Testis (tissue), 3 donors: Measurements from ENCODE around the gene KHDC1. TPM values are rescaled to one million over a fixed set of nuclear protein-coding genes. Genes with fewer than 3 reads are reported as not detected.

Experiments
- DNase-seq: peaks from one replicate; pipeline ENCODE4 v3.0.0-alpha.2; 2019
- H3K27ac ChIP-seq, 2 donors: fragments of 200-600 bp; sonication (generic); one replicate each; pipeline ENCODE4 v1.5.1; 2019
- H3K27me3 ChIP-seq: fragments of 200-600 bp; sonication (generic); one replicate; pipeline ENCODE4 v1.5.1; 2019
- H3K36me3 ChIP-seq: fragments of 200-600 bp; sonication (generic); one replicate; pipeline ENCODE4 v1.5.1; 2017; ENCODE audit warnings: low read depth; ENCODE audit errors: missing control alignments
- H3K4me1 ChIP-seq: fragments of 200-600 bp; sonication (generic); one replicate; pipeline ENCODE4 v1.5.1; 2019
- H3K4me3 ChIP-seq, 2 donors: fragments of 200-600 bp; sonication (generic); one replicate each; pipeline ENCODE4 v1.5.1; 2017 to 2019
- H3K9me3 ChIP-seq: fragments of 200-600 bp; sonication (generic); one replicate; pipeline ENCODE4 v1.5.1; 2017
- POLR2A ChIP-seq: fragments of 450-650 bp; IDR thresholded peaks from one replicate; pipeline ENCODE4 v1.6.1; 2017; ENCODE audit warnings: antibody characterized with exemption, mild to moderate bottlenecking, moderate library complexity
- WGBS, 2 donors: methylation state at CpG; one replicate each; pipeline ENCODE4 v1.1.5; 2018; 5-methylcytosine and 5-hydroxymethylcytosine counted together
- intact Hi-C: fragments of 100-400 bp; cut with DNase I; formaldehyde crosslinking; loops from one replicate; pipeline ENCODE4 v1.15.1; 2023; ENCODE audit warnings: low total_unique reads
- polyA plus RNA-seq: library from polyadenylated mRNA; stranded (reverse); fragments of 350-450 nt; fragmentation: Illumina TruSeq; extraction: RNeasy Lipid Tissue Mini Kit (QIAGEN cat#74804); gene quantifications from one replicate; pipeline ENCODE4 v1.2.3, GENCODE V29; 2014; ENCODE audit warnings: low read depth, low replicate concordance; ENCODE audit not compliant: insufficient read depth
- total RNA-seq, 2 donors: library from RNA; depleted of rRNA; stranded (reverse); fragments of >200 nt; gene quantifications; one replicate each; pipeline ENCODE4 v1.2.3, GENCODE V29; 2016
- TF ChIP-seq, protein P1 (sequence below), 3 experiments: fragments of 450-650 bp in 2 of 3; fragments of 200-600 bp in 1 of 3; sonication (generic) in 1 of 3; IDR thresholded peaks; one replicate each; pipeline ENCODE4 v1.5.1; 2016 to 2019; ENCODE audit warnings: antibody characterized with exemption in 3 of 3, mild to moderate bottlenecking in 2 of 3, moderate library complexity in 1 of 3

KHDC1 gene
- total and polyA plus RNA-seq, 3 donors from 2014 or later: 4.8 to 8.5 (median 6.6) TPM

GRCh38 chr6:73225396-73225795, 37.6 kb downstream of the KHDC1 start, which contains the start of gene KHDC1L:
Gene KHDC1L (minus strand): TSS chr6:73225496. CDS start chr6:73225408, 88 bp downstream.
- Histone ChIP-seq H3K9me3 (no peaks in the 10 kb centered on the region), H3K4me3 (no peak within 1 kb of the TSS), H3K4me1 (no peaks in the 10 kb centered on the region), H3K27ac (no peak within 1 kb of the TSS), H3K36me3 (no peaks in the 10 kb centered on the region), H3K27me3 (no peaks in the 10 kb centered on the region)
- 58 to 75% methylated on average over 4 of the region's 4 CpGs for WGBS, 2 donors
- no peak for DNase-seq
- TF ChIP-seq, protein P1, sequence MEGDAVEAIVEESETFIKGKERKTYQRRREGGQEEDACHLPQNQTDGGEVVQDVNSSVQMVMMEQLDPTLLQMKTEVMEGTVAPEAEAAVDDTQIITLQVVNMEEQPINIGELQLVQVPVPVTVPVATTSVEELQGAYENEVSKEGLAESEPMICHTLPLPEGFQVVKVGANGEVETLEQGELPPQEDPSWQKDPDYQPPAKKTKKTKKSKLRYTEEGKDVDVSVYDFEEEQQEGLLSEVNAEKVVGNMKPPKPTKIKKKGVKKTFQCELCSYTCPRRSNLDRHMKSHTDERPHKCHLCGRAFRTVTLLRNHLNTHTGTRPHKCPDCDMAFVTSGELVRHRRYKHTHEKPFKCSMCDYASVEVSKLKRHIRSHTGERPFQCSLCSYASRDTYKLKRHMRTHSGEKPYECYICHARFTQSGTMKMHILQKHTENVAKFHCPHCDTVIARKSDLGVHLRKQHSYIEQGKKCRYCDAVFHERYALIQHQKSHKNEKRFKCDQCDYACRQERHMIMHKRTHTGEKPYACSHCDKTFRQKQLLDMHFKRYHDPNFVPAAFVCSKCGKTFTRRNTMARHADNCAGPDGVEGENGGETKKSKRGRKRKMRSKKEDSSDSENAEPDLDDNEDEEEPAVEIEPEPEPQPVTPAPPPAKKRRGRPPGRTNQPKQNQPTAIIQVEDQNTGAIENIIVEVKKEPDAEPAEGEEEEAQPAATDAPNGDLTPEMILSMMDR (IDR thresholded peaks at IDR 0.05): no peak
- TF ChIP-seq POLR2A: no peak
- intact Hi-C loops: no loop called here

- H3K36me3 ChIP-seq: no peaks in the 10 kb centered on the region
- no peak overlapping the region for H3K27ac ChIP-seq
- no peak overlapping the region for H3K4me3 ChIP-seq
- TF ChIP-seq POLR2A: no peak
- TF ChIP-seq, protein P1 (IDR thresholded peaks at IDR 0.05): no peak
- no peak for DNase-seq
- no peaks in the 10 kb centered on the region for H3K9me3 ChIP-seq
- intact Hi-C loops: no loop called here
- WGBS, 2 donors: 84 to 93% methylated on average over 2 of the region's 2 CpGs
- no peaks in the 10 kb centered on the region for H3K4me1 ChIP-seq
- no peaks in the 10 kb centered on the region for H3K27me3 ChIP-seq
These were observed 46.1 kb downstream of the KHDC1 start for GRCh38 chr6:73216859-73217258.

- no peaks in the 10 kb centered on the region for H3K36me3 ChIP-seq
- no peaks in the 10 kb centered on the region for H3K9me3 ChIP-seq
- TF ChIP-seq, protein P1 (IDR thresholded peaks at IDR 0.05): no peak
- TF ChIP-seq POLR2A: no peak
- H3K27me3 ChIP-seq: no peaks in the 10 kb centered on the region
- intact Hi-C loops: no loop called here
- H3K4me1 ChIP-seq: no peaks in the 10 kb centered on the region
- H3K27ac ChIP-seq: no peak overlapping the region
- no peak overlapping the region for H3K4me3 ChIP-seq
- WGBS, 2 donors: 62 to 77% methylated on average over 9 of the region's 9 CpGs
- no peak for DNase-seq
These were observed 53.9 kb downstream of the KHDC1 start for GRCh38 chr6:73209117-73209516.

GRCh38 chr6:73207221-73207837, 55.7 kb downstream of the KHDC1 start:
- H3K4me1 ChIP-seq: no peaks in the 10 kb centered on the region
- H3K27ac ChIP-seq: no peak overlapping the region
- DNase-seq: no peak
- WGBS, 2 donors: 87 to 91% methylated on average over 3 of the region's 3 CpGs
- TF ChIP-seq POLR2A: no peak
- TF ChIP-seq, protein P1 (IDR thresholded peaks at IDR 0.05): no peak
- H3K9me3 ChIP-seq: no peaks in the 10 kb centered on the region
- no peaks in the 10 kb centered on the region for H3K36me3 ChIP-seq
- intact Hi-C loops: no loop called here
- H3K4me3 ChIP-seq: no peak overlapping the region
- no peaks in the 10 kb centered on the region for H3K27me3 ChIP-seq

- 81 to 86% methylated on average over 4 of the region's 4 CpGs for WGBS, 2 donors
- H3K27me3 ChIP-seq: no peaks in the 10 kb centered on the region
- DNase-seq: no peak
- no peaks in the 10 kb centered on the region for H3K36me3 ChIP-seq
- TF ChIP-seq, protein P1 (IDR thresholded peaks at IDR 0.05): no peak
- TF ChIP-seq POLR2A: no peak
- no peak overlapping the region for H3K4me3 ChIP-seq
- no peaks in the 10 kb centered on the region for H3K4me1 ChIP-seq
- intact Hi-C loops: no loop called here
- H3K9me3 ChIP-seq: no peaks in the 10 kb centered on the region
- H3K27ac ChIP-seq: no peak overlapping the region
These were observed 58.7 kb downstream of the KHDC1 start for GRCh38 chr6:73204252-73204651.
